Stimulated activated CD4-positive, alpha-beta T cell treated with anti-CD3 and anti-CD28 coated beads, Interleukin-2, amount 100 ng/mL, for 24 hours (primary cell): Measurements from ENCODE around the gene HELZ.
"Not testable (repeated sequence)": the region's sequence is repeated elsewhere in the genome, so short reads cannot be mapped to it uniquely, and the experiment has no call there.

ENCODE experiments used
- DNase-seq, 2 donors: peaks; one replicate each; pipeline ENCODE4 v3.0.0-alpha.2; 2020

HELZ gene

GRCh38 chr17:67137860-67138259 is 107.1 kb downstream of the HELZ start:
- DNase-seq = no peak

GRCh38 chr17:67137026-67137370 is 108.0 kb downstream of the HELZ start:
- DNase-seq = no peak

GRCh38 chr17:67136191-67137025 is 108.6 kb downstream of the HELZ start:
- DNase-seq = no peak

GRCh38 chr17:67133161-67133560 is 111.8 kb downstream of the HELZ start:
- no peak for DNase-seq

GRCh38 chr17:67132366-67132765 is 112.6 kb downstream of the HELZ start:
- DNase-seq = no peak

GRCh38 chr17:67130768-67131167 is 114.2 kb downstream of the HELZ start:
- DNase-seq = no peak

- no peak for DNase-seq
These were observed 115.7 kb downstream of the HELZ start for GRCh38 chr17:67129283-67129682.

- no peak for DNase-seq
These were observed 116.3 kb downstream of the HELZ start for GRCh38 chr17:67128700-67129099.

- DNase-seq = no peak
These were observed 117.1 kb downstream of the HELZ start for GRCh38 chr17:67127925-67128324.

- DNase-seq = no peak
These were observed 118.0 kb downstream of the HELZ start for GRCh38 chr17:67126983-67127382.

- not testable (repeated sequence) for DNase-seq
These were observed 118.5 kb downstream of the HELZ start for GRCh38 chr17:67126543-67126942.

GRCh38 chr17:67125924-67126323 is 119.1 kb downstream of the HELZ start:
- no peak for DNase-seq

- DNase-seq = no peak
These were observed 119.6 kb downstream of the HELZ start for GRCh38 chr17:67125417-67125816.

- DNase-seq = no peak
These were observed 120.4 kb downstream of the HELZ start for GRCh38 chr17:67124450-67125148.

- DNase-seq = no peak
These were observed 121.3 kb downstream of the HELZ start for GRCh38 chr17:67123699-67124098.

- no peak for DNase-seq
These were observed 123.6 kb downstream of the HELZ start for GRCh38 chr17:67121316-67121891.

- no peak for DNase-seq
These were observed 125.9 kb downstream of the HELZ start for GRCh38 chr17:67119102-67119501.

GRCh38 chr17:67116045-67116575 is 128.9 kb downstream of the HELZ start:
- no peak for DNase-seq

- no peak for DNase-seq
These were observed 129.6 kb downstream of the HELZ start for GRCh38 chr17:67115401-67115800.

- DNase-seq = no peak
These were observed 131.5 kb downstream of the HELZ start for GRCh38 chr17:67113486-67113885.

GRCh38 chr17:67111808-67112207 is 133.2 kb downstream of the HELZ start:
- DNase-seq = no peak

GRCh38 chr17:67111327-67111726 is 133.7 kb downstream of the HELZ start:
- no peak for DNase-seq

- DNase-seq = no peak
These were observed 134.4 kb downstream of the HELZ start for GRCh38 chr17:67110619-67111018.

- DNase-seq = no peak
These were observed 135.9 kb downstream of the HELZ start for GRCh38 chr17:67109111-67109510.
